ENCODE results near the gene TIE1.

TIE1 gene

GRCh38 chr1:43344267-43344850 is 43.6 kb downstream of the TIE1 start:
- DNase-seq, result no peak

- no peak for DNase-seq
Measured at GRCh38 chr1:43345120-43345519, 44.3 kb downstream of the TIE1 start.

- no peak for DNase-seq
Measured at GRCh38 chr1:43346636-43347035, 45.9 kb downstream of the TIE1 start.

GRCh38 chr1:43348343-43348808 is 47.6 kb downstream of the TIE1 start:
- peak; percentile 100 for DNase-seq

DNA sequence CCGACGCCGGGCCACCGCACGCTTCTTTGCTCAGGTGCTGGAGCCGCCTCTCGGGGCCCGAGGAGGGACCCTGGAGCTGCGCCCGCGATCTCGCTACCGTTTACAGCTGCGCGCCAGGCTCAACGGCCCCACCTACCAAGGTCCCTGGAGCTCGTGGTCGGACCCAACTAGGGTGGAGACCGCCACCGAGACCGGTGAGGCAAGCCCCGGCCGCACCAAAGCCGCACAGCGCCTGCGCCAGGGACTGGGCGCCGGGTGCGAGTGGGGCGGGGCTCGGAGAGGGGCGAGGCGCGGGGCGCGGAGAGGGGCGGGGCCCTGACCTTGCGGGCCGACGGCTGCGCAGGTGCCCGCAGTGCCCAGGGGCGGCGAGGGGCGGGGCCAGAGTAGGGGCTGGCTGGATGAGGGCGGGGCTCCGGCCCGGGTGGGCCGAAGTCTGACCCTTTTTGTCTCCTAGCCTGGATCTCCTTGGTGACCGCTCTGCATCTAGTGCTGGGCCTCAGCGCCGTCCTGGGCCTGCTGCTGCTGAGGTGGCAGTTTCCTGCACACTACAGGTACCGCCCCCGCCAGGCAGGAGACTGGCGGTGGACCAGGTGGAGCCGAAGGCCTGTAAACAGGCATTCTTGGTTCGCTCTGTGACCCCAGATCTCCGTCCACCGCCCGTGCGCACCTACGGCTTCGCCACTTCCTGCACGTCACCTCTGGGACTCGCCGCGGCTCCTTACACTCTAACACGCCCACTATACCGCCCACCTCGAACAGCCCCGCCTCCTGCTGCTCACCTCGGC is 48.2 kb downstream of the TIE1 start:
- peak; percentile 100 for DNase-seq

DNA sequence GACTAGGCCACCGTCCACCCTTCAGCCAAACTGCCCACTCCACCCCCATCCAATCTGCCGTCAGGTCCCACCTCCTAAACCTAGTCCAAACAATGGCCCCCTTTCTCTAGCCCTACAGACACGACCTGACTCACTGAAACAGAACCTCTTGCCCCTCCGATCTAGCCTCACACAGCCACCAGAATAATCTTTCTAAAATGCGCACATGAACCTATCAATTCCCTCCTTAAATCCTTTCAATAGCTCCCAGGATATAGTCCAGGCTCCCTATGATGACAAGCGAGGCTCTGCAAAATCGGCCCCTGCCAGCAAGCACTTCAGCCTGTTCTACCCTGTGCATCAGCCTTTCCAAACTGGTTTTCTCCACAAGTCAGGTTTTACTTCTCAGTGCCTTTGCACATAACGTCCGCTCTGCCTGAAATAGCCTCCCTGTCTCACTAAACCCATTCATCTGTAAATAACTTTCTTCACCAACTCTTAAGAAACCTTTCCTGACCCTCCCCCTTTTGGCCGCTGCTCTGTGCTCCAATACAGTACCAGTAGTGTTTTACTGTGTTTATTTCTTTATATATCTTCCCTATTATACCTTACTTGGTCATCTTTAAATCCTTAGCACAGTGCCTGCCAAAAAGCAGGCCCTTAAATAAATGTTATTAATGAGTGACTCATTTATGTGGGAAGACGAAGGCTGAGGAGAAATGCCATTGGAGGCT is 49.0 kb downstream of the TIE1 start:
- no peak for DNase-seq

DNA sequence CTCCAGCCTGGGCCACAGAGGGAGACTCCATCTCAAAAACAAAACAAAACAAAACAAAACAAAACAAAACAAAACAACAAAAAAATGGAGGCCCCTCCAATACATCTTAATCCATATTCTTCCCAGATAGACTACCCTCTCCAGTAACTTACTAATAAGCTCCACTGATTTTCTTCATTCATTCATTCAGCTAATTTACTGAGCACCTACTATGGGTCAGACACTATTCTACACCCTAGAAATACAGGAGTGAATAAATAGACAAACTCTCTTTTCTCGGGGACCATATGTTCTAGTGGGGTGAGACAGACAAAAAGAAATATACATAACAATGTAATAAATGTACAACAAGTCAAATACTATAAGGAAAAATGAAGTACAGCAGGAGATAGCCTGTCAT is 50.2 kb downstream of the TIE1 start:
- DNase-seq, result no peak

- no peak for DNase-seq
Measured at GRCh38 chr1:43351421-43352350, 50.9 kb downstream of the TIE1 start.

DNA sequence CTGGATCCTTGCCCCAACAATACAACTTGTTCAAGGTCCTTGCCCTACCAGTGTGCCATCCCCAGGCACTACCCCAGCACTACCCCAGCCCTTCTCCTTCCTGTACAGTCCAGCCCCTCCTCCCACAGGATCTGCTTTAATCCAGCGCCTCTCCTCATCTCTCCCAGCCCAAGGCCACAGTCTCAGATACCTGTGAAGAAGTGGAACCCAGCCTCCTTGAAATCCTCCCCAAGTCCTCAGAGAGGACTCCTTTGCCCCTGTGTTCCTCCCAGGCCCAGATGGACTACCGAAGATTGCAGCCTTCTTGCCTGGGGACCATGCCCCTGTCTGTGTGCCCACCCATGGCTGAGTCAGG is 51.5 kb downstream of the TIE1 start:
- no peak for DNase-seq

DNA sequence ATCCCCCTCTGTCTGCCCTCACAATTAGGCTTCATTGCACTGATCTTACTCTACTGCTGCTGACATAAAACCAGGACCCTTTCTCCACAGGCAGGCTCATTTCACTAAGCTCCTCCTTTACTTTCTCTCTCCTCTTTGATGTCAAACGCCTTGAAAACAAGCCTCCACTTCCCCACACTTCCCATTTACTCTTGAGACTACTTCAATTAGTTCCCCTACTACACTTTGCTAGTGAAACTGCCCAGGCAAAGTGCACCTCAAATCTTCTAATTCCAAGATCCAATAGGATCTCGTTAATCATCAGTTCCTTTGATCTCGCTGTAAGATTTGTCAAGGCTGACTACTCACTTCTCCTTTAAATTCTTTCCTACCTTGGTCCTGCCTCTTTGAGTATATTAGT is 52.1 kb downstream of the TIE1 start:
- DNase-seq, result no peak

GRCh38 chr1:43354471-43354870 is 53.7 kb downstream of the TIE1 start:
- DNase-seq, result no peak

DNA sequence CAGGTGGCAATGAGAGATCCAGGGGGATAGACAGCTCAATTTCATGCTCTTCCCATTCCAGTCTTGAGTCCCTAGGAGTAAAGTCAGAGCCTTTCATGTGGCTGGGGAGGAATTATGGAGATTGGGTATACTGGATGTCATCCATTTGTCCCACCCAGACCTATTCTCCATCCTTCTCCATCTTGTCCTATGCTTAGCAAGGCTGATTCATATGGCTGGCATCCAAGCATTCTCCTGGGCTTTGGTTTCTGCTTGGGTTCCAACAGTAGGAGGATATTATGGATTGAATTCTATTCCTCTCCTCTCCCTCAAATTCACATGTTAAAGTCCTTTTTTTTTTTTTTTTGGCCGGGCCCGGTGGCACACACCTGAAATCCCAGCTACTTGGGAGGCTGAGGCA is 54.2 kb downstream of the TIE1 start:
- no peak for DNase-seq

GRCh38 chr1:43357251-43357650 is 56.5 kb downstream of the TIE1 start:
- DNase-seq, result no peak

GRCh38 chr1:43358121-43358745 is 57.5 kb downstream of the TIE1 start:
- DNase-seq, result peak; percentile 100

GRCh38 chr1:43358746-43359693 is 58.2 kb downstream of the TIE1 start, which contains the start of gene CDC20:
CDC20 (plus strand) TSS chr1:43358981; CDS start chr1:43359216, 235 bp downstream.
- peak; percentile 100 for DNase-seq

GRCh38 chr1:43359696-43360095 is 58.9 kb downstream of the TIE1 start:
- no peak for DNase-seq

DNA sequence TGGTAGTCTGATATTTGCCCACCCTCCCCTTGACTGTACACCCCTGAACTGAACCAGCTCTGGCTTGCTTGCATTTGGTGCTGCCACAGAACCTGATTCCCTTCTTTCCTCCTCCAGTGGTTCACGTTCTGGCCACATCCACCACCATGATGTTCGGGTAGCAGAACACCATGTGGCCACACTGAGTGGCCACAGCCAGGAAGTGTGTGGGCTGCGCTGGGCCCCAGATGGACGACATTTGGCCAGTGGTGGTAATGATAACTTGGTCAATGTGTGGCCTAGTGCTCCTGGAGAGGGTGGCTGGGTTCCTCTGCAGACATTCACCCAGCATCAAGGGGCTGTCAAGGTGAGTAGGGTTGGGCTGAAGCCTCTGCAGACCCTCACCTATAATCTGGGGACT is 59.8 kb downstream of the TIE1 start:
- no peak for DNase-seq

- no peak for DNase-seq
Measured at GRCh38 chr1:43363283-43363934, 62.6 kb downstream of the TIE1 start.

DNA sequence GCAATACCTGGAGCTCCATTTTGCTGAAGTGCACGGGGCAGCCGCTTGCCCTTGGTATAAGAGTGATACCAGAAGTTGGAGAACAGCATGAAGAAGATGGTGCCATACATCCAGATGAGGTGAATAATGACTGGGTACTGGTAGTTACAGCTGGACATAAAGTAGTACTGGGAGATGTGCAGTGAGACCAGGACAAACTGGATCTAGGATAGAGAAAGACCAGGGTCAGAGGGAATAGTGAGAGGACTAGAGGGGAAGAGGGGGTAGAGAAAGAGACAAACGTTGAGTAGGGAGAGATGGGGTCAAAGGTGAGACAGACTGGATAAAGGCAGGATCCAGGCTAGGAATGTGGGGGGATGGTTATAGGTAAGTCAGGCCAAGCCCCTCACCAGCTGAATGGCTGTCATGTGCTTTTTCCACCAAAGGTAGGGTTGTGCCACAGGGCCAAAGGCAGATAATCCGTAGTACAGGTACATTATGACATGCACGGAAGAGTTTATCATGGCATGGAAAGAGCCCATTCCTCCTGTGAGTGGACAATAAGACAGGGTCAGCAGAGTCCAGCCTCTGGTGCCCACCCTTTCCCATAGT is 63.2 kb downstream of the TIE1 start:
- no peak for DNase-seq

DNA sequence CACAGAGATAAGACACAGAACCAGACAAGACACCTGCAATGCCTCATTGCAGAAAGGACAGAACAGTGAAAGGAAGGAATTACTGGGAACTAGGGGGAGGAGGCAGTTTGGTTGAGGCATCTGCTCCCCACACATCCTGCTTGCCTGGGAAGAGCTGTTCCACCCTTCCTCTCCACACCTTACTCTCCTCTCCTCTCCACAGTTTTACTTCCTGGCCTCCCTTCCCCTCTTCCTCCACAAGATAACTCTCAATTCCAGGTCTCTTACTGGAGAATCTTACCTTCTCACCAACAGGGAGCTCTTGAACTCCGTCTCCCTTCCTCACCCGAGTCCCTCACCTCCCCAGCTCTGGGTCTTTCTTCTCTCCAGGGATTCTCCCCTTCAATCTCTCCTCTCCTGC is 64.9 kb downstream of the TIE1 start:
- DNase-seq, result no peak

All from NCI-H510A treated with DMSO at 0.1 percent for 48 hours (cell line).